GM12891 (cell line): ENCODE measurements around the gene ABCA1.

Experiments
- DNase-seq: peaks from one replicate; pipeline ENCODE4 v3.0.0; 2011; ENCODE audit warnings: low spot score; ENCODE audit not compliant: insufficient read length
- FAIRE-seq: peaks from 2 replicates; lab custom pipeline; 2011; peaks lifted over from hg19 to GRCh38; lab: Jason Lieb, UNC
- PAX5 ChIP-seq: IDR thresholded peaks from 2 replicates; pipeline ENCODE4 v1.6.1; 2011; ENCODE audit warnings: low read length, moderate library complexity, mild to moderate bottlenecking; ENCODE audit not compliant: insufficient read depth, severe bottlenecking
- POLR2A ChIP-seq: IDR thresholded peaks from 2 replicates; pipeline ENCODE4 v1.6.1; 2011; ENCODE audit warnings: low read depth, low read length, control low read depth
- POLR2AphosphoS5 ChIP-seq: IDR thresholded peaks from 2 replicates; pipeline ENCODE4 v1.6.1; 2011; ENCODE audit warnings: low read depth, low read length, control low read depth
- POU2F2 ChIP-seq: IDR thresholded peaks from 2 replicates; pipeline ENCODE4 v1.6.1; 2011; ENCODE audit warnings: low read depth, mild to moderate bottlenecking, control low read depth, low read length, moderate library complexity
- SPI1 ChIP-seq: IDR thresholded peaks from 2 replicates; pipeline ENCODE4 v1.6.1; 2011; ENCODE audit warnings: low read depth, low read length, control low read depth
- TAF1 ChIP-seq: IDR thresholded peaks from 2 replicates; pipeline ENCODE4 v1.6.1; 2011; ENCODE audit warnings: low read depth, low read length, control low read depth

ABCA1 gene

GRCh38 chr9:104853159-104853558 is 74.8 kb downstream of the ABCA1 start:
- no peak for DNase-seq
- FAIRE-seq: no peak
- TF ChIP-seq SPI1: no peak
- no peak for TF ChIP-seq TAF1
- no peak for TF ChIP-seq PAX5
- TF ChIP-seq POLR2AphosphoS5: no peak
- TF ChIP-seq POU2F2: no peak
- no peak for TF ChIP-seq POLR2A

- no peak for FAIRE-seq
Measured at GRCh38 chr9:104851546-104851920, 76.4 kb downstream of the ABCA1 start.

GRCh38 chr9:104850786-104851545 is 77.0 kb downstream of the ABCA1 start:
- FAIRE-seq (no peak), DNase-seq (no peak)
- TF ChIP-seq PAX5 (no peak), POU2F2 (no peak), POLR2A (no peak), TAF1 (no peak), POLR2AphosphoS5 (no peak), SPI1 (no peak)

More at GRCh38 chr9:104851546-104851920, 76.4 kb downstream of the ABCA1 start:
- no peak for DNase-seq
- TF ChIP-seq POLR2A (no peak), PAX5 (no peak), POU2F2 (no peak), POLR2AphosphoS5 (no peak), SPI1 (no peak), TAF1 (no peak)

- FAIRE-seq (no peak), DNase-seq (no peak)
- TF ChIP-seq PAX5: no peak
- no peak for TF ChIP-seq POLR2AphosphoS5
- TF ChIP-seq POU2F2: no peak
Measured at GRCh38 chr9:104849023-104849422, 78.9 kb downstream of the ABCA1 start.

- FAIRE-seq (no peak), DNase-seq (no peak)
- TF ChIP-seq PAX5 (no peak), POU2F2 (no peak), POLR2AphosphoS5 (no peak), TAF1 (no peak), POLR2A (no peak), SPI1 (no peak)
Measured at GRCh38 chr9:104844710-104845109, 83.2 kb downstream of the ABCA1 start.

GRCh38 chr9:104843644-104844240 is 84.2 kb downstream of the ABCA1 start:
- TF ChIP-seq SPI1 (no peak), TAF1 (no peak), POLR2A (no peak), POU2F2 (no peak), PAX5 (no peak), POLR2AphosphoS5 (no peak)
- no peak for DNase-seq
- no peak for FAIRE-seq

GRCh38 chr9:104842698-104843097 is 85.3 kb downstream of the ABCA1 start:
- TF ChIP-seq SPI1 (no peak), POU2F2 (no peak)
- FAIRE-seq (no peak), DNase-seq (no peak)

- TF ChIP-seq SPI1: no peak
- no peak for TF ChIP-seq POU2F2
- no peak for TF ChIP-seq POLR2A
- TF ChIP-seq TAF1: no peak
- TF ChIP-seq POLR2AphosphoS5: no peak
- no peak for TF ChIP-seq PAX5
- no peak for FAIRE-seq
- DNase-seq: no peak
Measured at GRCh38 chr9:104841601-104842141, 86.3 kb downstream of the ABCA1 start.

GRCh38 chr9:104838958-104839357 is 89.0 kb downstream of the ABCA1 start:
- DNase-seq: no peak
- TF ChIP-seq POLR2AphosphoS5 (no peak), SPI1 (no peak), TAF1 (no peak), PAX5 (no peak), POU2F2 (no peak), POLR2A (no peak)
- FAIRE-seq: no peak

GRCh38 chr9:104836767-104837166 is 91.2 kb downstream of the ABCA1 start:
- no peak for TF ChIP-seq POLR2A
- no peak for TF ChIP-seq POLR2AphosphoS5
- TF ChIP-seq POU2F2: no peak
- TF ChIP-seq PAX5: no peak
- TF ChIP-seq SPI1: no peak
- TF ChIP-seq TAF1: no peak
- FAIRE-seq (no peak), DNase-seq (no peak)
